ENCODE measurements around the gene ZNF407. TPM values are rescaled to one million over a fixed set of nuclear protein-coding genes. Genes with fewer than 3 reads are reported as not detected.

Gene ZNF407
- polyA plus RNA-seq (2013, experiment 1 of 2): 2.7 TPM
- polyA plus RNA-seq (2013, experiment 2 of 2): 2.6 TPM

GRCh38 chr18:74597662-74598349 lies at the start of gene ZNF407:
TSS of gene ZNF407 (plus strand) at chr18:74597870. CDS start at chr18:74631020, 33,150 bp downstream.
- H3K36me3 ChIP-seq (ENCODE audit: control insufficient read depth, insufficient read depth, low read length): no peaks in the 10 kb centered on the region
- peak; percentile 98 for DNase-seq
- no peak within 1 kb of the TSS for H3K23ac ChIP-seq (ENCODE audit: low read length)
- no CpG with 5 or more reads among the region's 64 CpGs for WGBS (ENCODE audit: extremely low coverage, insufficient coverage, low lambda C conversion rate)
- H3K27me3 ChIP-seq (ENCODE audit: insufficient read depth, low read length, poor library complexity): no peaks in the 10 kb centered on the region
- peaks cover 2% of the 10 kb centered on the region for H3K4me1 ChIP-seq (ENCODE audit: control insufficient read depth, low read depth, low read length)
- peak within 1 kb of the TSS; percentile 81 for H3K4me3 ChIP-seq (ENCODE audit: low read length)
- no peak within 1 kb of the TSS for H2AK5ac ChIP-seq (ENCODE audit: low read length)
- peaks cover 19% of the 10 kb centered on the region for H3K79me1 ChIP-seq (ENCODE audit: low read length)
- H3K56ac ChIP-seq (ENCODE audit: low read length): peak within 1 kb of the TSS; percentile 97
- peak within 1 kb of the TSS; percentile 49 for H2BK5ac ChIP-seq (ENCODE audit: low read length)
- peak within 1 kb of the TSS; percentile 73 for H3K4ac ChIP-seq (ENCODE audit: low read depth, low read length)
- H4K8ac ChIP-seq (ENCODE audit: low read depth, low read length): peak within 1 kb of the TSS; percentile 98
- peak within 1 kb of the TSS; percentile 78 for H3K4me2 ChIP-seq (ENCODE audit: low read length)
- peak within 1 kb of the TSS; percentile 83 for H3K27ac ChIP-seq (ENCODE audit: low read depth, low read length)
- H3K79me2 ChIP-seq (ENCODE audit: control insufficient read depth, insufficient read depth, low read length): peaks cover 7% of the 10 kb centered on the region
- peak within 1 kb of the TSS; percentile 76 for H2BK120ac ChIP-seq (ENCODE audit: low read depth, low read length)
- peak within 1 kb of the TSS; percentile 94 for H4K5ac ChIP-seq (ENCODE audit: low read length)
- H3K18ac ChIP-seq (ENCODE audit: low read length): peak within 1 kb of the TSS; percentile 97
- H3K9ac ChIP-seq (ENCODE audit: low read length): peak within 1 kb of the TSS; percentile 92
- no peak within 1 kb of the TSS for H2BK15ac ChIP-seq (replicated peaks; ENCODE audit: low read depth)

- H3K9ac ChIP-seq (ENCODE audit: low read length): no peak overlapping the region
- H3K79me2 ChIP-seq (ENCODE audit: control insufficient read depth, insufficient read depth, low read length): no peaks in the 10 kb centered on the region
- H3K56ac ChIP-seq (ENCODE audit: low read length): no peak overlapping the region
- no peaks in the 10 kb centered on the region for H3K79me1 ChIP-seq (ENCODE audit: low read length)
- no peak overlapping the region for H3K4me3 ChIP-seq (ENCODE audit: low read length)
- no peak overlapping the region for H2BK120ac ChIP-seq (ENCODE audit: low read depth, low read length)
- no peak overlapping the region for H4K5ac ChIP-seq (ENCODE audit: low read length)
- WGBS (ENCODE audit: extremely low coverage, insufficient coverage, low lambda C conversion rate): no CpG with 5 or more reads among the region's 1 CpG
- H3K4me1 ChIP-seq (ENCODE audit: control insufficient read depth, low read depth, low read length): no peaks in the 10 kb centered on the region
- no peak overlapping the region for H2AK5ac ChIP-seq (ENCODE audit: low read length)
- no peak overlapping the region for H3K4me2 ChIP-seq (ENCODE audit: low read length)
- H3K23ac ChIP-seq (ENCODE audit: low read length): no peak overlapping the region
- H3K27me3 ChIP-seq (ENCODE audit: insufficient read depth, low read length, poor library complexity): no peaks in the 10 kb centered on the region
- H2BK15ac ChIP-seq (replicated peaks; ENCODE audit: low read depth): no peak overlapping the region
- H2BK5ac ChIP-seq (ENCODE audit: low read length): no peak overlapping the region
- no peaks in the 10 kb centered on the region for H3K36me3 ChIP-seq (ENCODE audit: control insufficient read depth, insufficient read depth, low read length)
- H3K27ac ChIP-seq (ENCODE audit: low read depth, low read length): no peak overlapping the region
- H3K18ac ChIP-seq (ENCODE audit: low read length): no peak overlapping the region
- no peak overlapping the region for H3K4ac ChIP-seq (ENCODE audit: low read depth, low read length)
- peak; percentile 35 for DNase-seq
- H4K8ac ChIP-seq (ENCODE audit: low read depth, low read length): no peak overlapping the region
These were observed 48.0 kb upstream of the ZNF407 start for GRCh38 chr18:74549591-74550104.

GRCh38 chr18:74550886-74551285 lies 46.8 kb upstream of the ZNF407 start:
- Histone ChIP-seq H3K27ac (ENCODE audit: low read depth, low read length) (no peak overlapping the region), H4K8ac (ENCODE audit: low read depth, low read length) (no peak overlapping the region), H3K27me3 (ENCODE audit: insufficient read depth, low read length, poor library complexity) (no peaks in the 10 kb centered on the region), H3K4me1 (ENCODE audit: control insufficient read depth, low read depth, low read length) (no peaks in the 10 kb centered on the region), H2BK120ac (ENCODE audit: low read depth, low read length) (no peak overlapping the region), H2BK15ac (replicated peaks; ENCODE audit: low read depth) (no peak overlapping the region), H4K5ac (ENCODE audit: low read length) (no peak overlapping the region), H2BK5ac (ENCODE audit: low read length) (no peak overlapping the region), H3K9ac (ENCODE audit: low read length) (no peak overlapping the region), H3K36me3 (ENCODE audit: control insufficient read depth, insufficient read depth, low read length) (no peaks in the 10 kb centered on the region), H3K18ac (ENCODE audit: low read length) (no peak overlapping the region), H2AK5ac (ENCODE audit: low read length) (no peak overlapping the region), H3K4me2 (ENCODE audit: low read length) (no peak overlapping the region), H3K56ac (ENCODE audit: low read length) (no peak overlapping the region), H3K23ac (ENCODE audit: low read length) (no peak overlapping the region), H3K79me2 (ENCODE audit: control insufficient read depth, insufficient read depth, low read length) (no peaks in the 10 kb centered on the region), H3K79me1 (ENCODE audit: low read length) (no peaks in the 10 kb centered on the region), H3K4me3 (ENCODE audit: low read length) (no peak overlapping the region), H3K4ac (ENCODE audit: low read depth, low read length) (no peak overlapping the region)
- no CpG with 5 or more reads among the region's 6 CpGs for WGBS (ENCODE audit: extremely low coverage, insufficient coverage, low lambda C conversion rate)
- DNase-seq: no peak

GRCh38 chr18:74551452-74551851 lies 46.2 kb upstream of the ZNF407 start:
- H3K56ac ChIP-seq (ENCODE audit: low read length): no peak overlapping the region
- no peaks in the 10 kb centered on the region for H3K27me3 ChIP-seq (ENCODE audit: insufficient read depth, low read length, poor library complexity)
- no peak overlapping the region for H2AK5ac ChIP-seq (ENCODE audit: low read length)
- DNase-seq: no peak
- H3K4me2 ChIP-seq (ENCODE audit: low read length): no peak overlapping the region
- H2BK5ac ChIP-seq (ENCODE audit: low read length): no peak overlapping the region
- no peak overlapping the region for H2BK15ac ChIP-seq (replicated peaks; ENCODE audit: low read depth)
- H3K4ac ChIP-seq (ENCODE audit: low read depth, low read length): no peak overlapping the region
- no peak overlapping the region for H3K4me3 ChIP-seq (ENCODE audit: low read length)
- H3K79me2 ChIP-seq (ENCODE audit: control insufficient read depth, insufficient read depth, low read length): no peaks in the 10 kb centered on the region
- no peak overlapping the region for H4K8ac ChIP-seq (ENCODE audit: low read depth, low read length)
- H4K5ac ChIP-seq (ENCODE audit: low read length): no peak overlapping the region
- no peak overlapping the region for H3K27ac ChIP-seq (ENCODE audit: low read depth, low read length)
- H3K9ac ChIP-seq (ENCODE audit: low read length): no peak overlapping the region
- H3K23ac ChIP-seq (ENCODE audit: low read length): no peak overlapping the region
- H3K36me3 ChIP-seq (ENCODE audit: control insufficient read depth, insufficient read depth, low read length): no peaks in the 10 kb centered on the region
- no peak overlapping the region for H2BK120ac ChIP-seq (ENCODE audit: low read depth, low read length)
- H3K4me1 ChIP-seq (ENCODE audit: control insufficient read depth, low read depth, low read length): no peaks in the 10 kb centered on the region
- no CpG with 5 or more reads among the region's 3 CpGs for WGBS (ENCODE audit: extremely low coverage, insufficient coverage, low lambda C conversion rate)
- H3K79me1 ChIP-seq (ENCODE audit: low read length): no peaks in the 10 kb centered on the region
- H3K18ac ChIP-seq (ENCODE audit: low read length): no peak overlapping the region

GRCh38 chr18:74551936-74552555 lies 45.6 kb upstream of the ZNF407 start:
- peak; percentile 91 for DNase-seq
- no peaks in the 10 kb centered on the region for H3K4me1 ChIP-seq (ENCODE audit: control insufficient read depth, low read depth, low read length)
- no peaks in the 10 kb centered on the region for H3K27me3 ChIP-seq (ENCODE audit: insufficient read depth, low read length, poor library complexity)
- H3K27ac ChIP-seq (ENCODE audit: low read depth, low read length): no peak overlapping the region
- H4K8ac ChIP-seq (ENCODE audit: low read depth, low read length): no peak overlapping the region
- no peak overlapping the region for H3K23ac ChIP-seq (ENCODE audit: low read length)
- H2AK5ac ChIP-seq (ENCODE audit: low read length): no peak overlapping the region
- H2BK5ac ChIP-seq (ENCODE audit: low read length): no peak overlapping the region
- no peak overlapping the region for H3K4ac ChIP-seq (ENCODE audit: low read depth, low read length)
- no peaks in the 10 kb centered on the region for H3K79me1 ChIP-seq (ENCODE audit: low read length)
- H3K36me3 ChIP-seq (ENCODE audit: control insufficient read depth, insufficient read depth, low read length): no peaks in the 10 kb centered on the region
- H4K5ac ChIP-seq (ENCODE audit: low read length): no peak overlapping the region
- H3K4me3 ChIP-seq (ENCODE audit: low read length): no peak overlapping the region
- no peaks in the 10 kb centered on the region for H3K79me2 ChIP-seq (ENCODE audit: control insufficient read depth, insufficient read depth, low read length)
- no CpG with 5 or more reads among the region's 5 CpGs for WGBS (ENCODE audit: extremely low coverage, insufficient coverage, low lambda C conversion rate)
- H2BK15ac ChIP-seq (replicated peaks; ENCODE audit: low read depth): no peak overlapping the region
- H3K9ac ChIP-seq (ENCODE audit: low read length): no peak overlapping the region
- H3K18ac ChIP-seq (ENCODE audit: low read length): no peak overlapping the region
- no peak overlapping the region for H3K4me2 ChIP-seq (ENCODE audit: low read length)
- no peak overlapping the region for H2BK120ac ChIP-seq (ENCODE audit: low read depth, low read length)
- no peak overlapping the region for H3K56ac ChIP-seq (ENCODE audit: low read length)
